Stimulated activated CD4-positive, alpha-beta T cell treated with anti-CD3 and anti-CD28 coated beads, Interleukin-12 subunit alpha, Interleukin-12 subunit beta, amount 100 ng/mL, for 48 hours (primary cell): Measurements from ENCODE around the gene PLEKHG1.

Experiments
- DNase-seq, 3 donors: peaks; one replicate each; pipeline ENCODE4 v3.0.0-alpha.2; 2020; ENCODE audit warnings: low read depth in 2 of 3, low spot score in 1 of 3

Gene PLEKHG1

DNA sequence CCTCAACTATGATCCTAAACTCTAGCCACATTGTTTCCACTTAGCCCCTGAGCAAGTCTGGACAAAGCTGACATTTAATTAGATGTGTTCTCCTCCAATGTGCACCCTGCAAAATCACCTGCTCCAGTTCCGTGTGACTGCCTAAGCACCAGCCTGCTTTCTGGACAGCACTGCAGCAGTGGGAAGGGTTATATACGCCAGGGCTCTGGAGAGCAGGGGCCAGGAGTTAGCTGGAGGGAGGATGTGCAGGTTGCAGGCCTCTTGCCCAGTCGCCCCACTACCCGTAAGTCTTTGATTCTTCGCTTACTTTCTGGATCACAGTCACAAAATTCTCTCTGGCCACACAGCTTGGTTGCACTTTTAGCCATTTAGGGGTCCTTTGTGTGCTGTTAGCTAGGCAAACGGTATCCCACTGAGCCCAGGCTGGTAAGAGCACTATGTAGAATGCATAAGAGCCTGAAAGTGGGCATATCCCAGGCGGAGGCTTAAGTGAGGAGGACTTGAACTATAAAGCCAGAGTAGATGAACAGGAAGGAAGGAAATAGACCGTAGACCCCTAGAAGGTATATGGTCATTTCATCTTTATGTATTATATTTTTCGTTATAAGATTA, 10.7 kb upstream of the PLEKHG1 start:
- no peak for DNase-seq

DNA sequence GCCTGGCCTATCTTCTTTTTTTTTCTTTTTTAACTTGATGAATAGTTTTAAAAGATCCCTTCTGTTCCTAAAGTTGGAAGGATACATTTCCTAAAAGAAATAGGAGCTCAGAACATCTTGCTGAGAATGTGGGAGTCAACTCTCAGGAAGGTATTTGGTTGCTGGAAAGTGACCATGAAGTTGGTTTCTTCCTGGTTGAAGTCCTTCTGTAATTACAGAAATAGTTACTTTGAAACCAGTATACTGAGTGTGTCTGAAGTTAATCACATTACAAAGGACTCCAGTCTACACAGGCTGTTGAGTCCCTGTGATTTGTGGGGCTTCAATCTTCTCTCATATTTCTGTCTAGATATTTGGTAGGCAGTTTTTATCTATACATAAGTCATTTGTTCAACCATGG, 9.8 kb upstream of the PLEKHG1 start:
- DNase-seq, result no peak

DNA sequence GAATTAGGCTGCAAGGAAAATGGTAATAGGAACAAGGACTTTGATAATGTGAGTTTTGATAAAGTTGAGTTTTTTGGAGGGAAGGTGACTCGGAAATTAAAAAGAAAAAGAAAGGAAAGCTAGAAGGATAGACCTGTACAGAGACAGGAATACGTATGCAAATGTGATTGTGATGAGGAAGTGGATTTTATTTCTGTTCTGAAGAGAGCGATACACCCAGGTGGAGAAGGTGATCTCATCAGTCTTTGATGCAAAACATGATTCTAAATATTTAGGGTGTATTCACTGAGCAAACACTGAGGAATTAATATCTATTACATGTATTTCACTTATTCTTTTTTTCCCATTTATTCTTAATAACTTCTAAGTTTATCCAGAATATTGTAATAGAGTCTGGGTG, 9.2 kb upstream of the PLEKHG1 start:
- DNase-seq, result no peak

DNA sequence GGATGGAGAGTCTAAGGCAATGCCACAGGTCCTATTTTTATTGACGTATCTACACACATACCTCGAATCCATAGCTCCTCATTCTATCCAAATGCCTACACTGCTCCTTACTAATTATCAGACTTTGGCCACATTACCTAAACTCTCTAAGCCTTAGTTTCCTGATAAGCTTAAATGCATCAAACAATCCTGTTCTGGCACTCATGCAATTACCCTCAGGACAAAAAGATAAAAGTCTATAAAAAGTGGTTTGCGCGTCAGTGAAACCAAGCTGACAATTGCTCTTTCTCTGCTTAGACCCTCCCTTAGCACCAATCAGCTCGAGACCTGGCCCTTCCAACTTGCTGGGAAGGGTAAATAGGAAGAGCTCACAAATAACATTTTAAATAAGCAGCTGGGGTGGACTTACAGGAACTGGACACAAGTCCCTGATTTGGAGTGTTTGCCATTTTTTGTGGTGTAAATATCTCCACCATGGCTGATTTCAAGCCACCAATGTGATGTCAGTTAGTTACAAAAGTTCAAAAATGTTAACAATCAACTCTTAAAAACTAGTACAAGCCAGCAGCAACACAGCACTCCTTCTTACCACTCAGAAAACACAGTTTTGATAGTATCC, 7.2 kb upstream of the PLEKHG1 start:
- no peak for DNase-seq

DNA sequence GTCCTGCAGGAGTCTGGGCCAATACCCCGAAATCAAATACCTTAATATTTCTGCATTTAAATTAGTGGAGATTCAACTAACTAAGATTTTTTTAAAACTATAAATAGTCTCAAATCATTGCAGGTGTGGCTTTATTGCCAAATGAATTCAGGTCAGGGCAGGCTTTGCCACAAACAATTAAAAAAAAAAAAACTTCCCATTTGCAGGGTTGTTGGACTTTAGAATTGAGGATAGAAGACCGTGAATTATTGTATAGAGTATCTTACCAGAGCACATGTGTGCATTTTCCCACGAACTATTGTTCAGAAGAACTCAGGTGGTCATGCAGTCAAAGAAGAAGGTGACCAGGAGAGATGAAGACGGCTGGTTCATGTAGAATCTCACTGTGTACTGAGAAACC, 6.6 kb upstream of the PLEKHG1 start:
- no peak for DNase-seq

DNA sequence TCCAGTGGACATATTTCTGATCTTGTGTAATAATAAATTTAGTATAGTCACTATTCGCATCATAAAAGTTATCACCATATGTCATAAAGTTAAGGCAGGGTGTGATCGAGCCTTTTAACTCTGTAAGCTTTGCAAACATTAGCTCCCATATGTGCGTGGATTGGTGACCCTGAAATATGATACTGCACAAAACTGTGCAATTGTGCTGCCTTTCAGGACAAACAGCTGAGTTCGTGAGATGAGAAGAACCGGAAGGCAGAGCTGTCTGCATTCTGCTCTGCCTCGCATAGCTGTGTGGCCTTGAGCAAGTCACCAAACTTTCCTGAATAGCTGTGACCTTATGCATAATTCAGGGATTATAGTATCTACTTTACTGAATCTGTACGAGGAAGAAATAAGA, 3.2 kb upstream of the PLEKHG1 start:
- no peak for DNase-seq

DNA sequence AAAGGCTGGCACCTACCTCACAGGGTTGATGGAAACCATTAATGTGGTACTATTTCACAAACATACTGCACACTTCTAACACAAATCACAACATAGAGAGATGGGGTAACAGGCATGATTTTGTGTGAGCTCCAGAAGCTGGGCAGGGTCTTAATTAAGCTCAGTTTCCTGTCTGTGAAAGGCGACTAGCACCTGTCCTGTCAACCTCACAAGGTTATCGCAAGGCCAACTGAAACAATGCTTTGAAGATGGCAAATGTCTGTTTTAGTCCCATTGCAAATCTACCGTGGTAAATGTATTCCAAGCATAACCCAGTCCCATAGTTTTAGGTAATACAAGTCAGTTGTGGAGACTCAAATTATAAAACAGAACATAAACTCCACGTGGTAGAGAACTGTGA, 1.3 kb upstream of the PLEKHG1 start:
- no peak for DNase-seq

DNA sequence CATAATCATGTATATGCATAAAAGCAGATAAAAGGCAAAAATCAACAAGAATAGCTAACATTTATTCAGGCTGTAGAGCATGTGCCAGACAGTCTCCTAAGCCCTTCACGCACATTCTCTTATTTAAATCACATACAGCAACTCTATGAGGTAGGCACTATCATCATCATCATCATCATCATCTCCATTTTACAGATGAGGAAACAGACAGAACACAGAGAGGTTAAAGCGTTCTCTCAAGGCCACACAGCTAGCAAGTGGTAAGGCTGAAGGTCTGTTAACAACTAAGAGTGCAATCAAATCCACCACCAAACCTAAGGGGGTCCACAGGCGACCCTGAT, 857 bp upstream of the PLEKHG1 start:
- DNase-seq, result no peak

DNA sequence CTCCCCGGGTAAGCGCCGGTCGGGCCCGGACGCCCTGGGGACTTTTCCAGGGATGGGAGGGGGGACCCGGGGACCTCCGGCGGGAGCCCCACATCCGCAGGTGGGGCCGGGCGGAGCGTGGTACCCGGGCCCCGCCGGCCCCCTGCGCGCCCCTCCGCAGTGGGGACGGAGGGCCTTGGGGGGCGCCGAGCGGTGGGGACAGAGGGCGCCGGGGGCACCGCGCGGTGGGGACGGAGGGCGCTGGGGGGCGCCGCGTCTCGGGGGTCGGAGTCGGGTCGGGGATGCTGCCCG, 270 bp downstream of the PLEKHG1 start:
- no peak for DNase-seq

DNA sequence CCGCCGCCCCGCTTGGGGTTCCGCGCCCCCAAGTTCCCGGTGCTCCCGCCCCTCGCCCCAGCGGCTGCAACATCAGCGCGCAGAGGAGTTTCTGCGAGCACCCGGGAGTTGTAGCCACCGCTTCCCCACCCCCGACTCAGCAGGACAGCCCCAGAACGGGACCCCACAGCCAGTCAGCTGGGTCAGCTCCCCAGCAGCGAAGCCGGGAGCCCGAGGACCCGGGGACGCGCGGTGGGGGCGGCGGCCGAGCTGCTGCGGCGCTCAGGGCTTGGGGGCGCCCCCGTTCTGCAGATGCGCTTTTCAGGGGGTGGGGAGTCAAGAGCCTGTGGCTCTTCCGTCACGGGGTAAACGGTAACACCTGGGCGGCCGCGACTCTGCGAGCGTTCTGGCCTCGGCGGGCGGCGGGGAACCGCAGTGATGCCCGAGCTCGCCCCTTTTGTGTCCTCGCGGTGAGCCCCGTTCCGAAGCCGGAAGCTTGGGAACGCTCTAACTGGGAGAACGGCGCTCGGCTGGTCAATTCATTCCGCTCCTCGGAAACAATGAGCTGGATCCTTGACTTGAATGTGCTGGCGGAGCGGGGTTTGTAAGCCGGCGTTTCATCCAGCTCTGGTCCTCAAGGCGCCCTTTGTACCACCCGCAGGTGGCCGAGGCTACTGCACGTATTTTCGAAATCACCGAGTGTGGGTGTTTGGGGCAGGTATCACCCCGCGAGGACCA, 774 bp downstream of the PLEKHG1 start:
- peak; percentile 61 to 68 (median 67) for DNase-seq

DNA sequence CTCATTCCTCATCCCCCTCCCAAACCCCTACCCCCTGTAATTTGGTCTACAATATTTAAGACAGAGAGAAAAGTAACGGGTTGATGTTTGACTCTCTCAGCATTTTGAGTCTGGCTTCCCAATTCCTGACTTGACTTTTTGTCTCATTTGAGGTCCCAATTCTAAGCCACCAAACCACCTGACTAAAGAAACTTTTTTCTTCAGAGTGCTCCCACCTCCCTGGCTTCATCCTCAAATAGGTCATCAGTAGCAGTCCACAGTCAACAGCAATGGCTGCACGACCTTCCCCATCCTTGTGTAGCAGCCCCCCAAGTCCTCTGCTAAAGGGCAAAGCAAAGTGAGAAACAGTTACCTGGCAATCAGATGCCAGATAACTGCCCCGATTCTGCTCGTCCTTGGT, 1.8 kb downstream of the PLEKHG1 start:
- DNase-seq, result no peak

DNA sequence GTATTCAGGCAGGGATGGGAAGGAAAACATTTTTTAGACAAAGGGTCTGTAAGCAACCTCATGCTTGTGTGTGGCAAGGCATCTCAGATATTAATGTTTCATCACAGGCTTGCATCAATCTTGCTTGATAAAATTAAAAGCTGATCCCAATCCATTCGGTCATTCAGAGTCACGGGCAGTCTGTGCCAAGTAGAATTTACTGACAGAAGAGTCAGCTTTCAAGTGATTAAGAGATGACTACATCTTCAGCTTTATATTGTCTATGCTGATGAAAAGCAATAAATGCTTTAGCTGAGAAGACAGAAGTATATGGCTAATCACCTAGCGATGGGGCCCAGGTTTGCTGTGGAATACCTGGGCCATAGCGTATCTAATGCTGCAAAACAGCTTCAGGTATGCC, 3.5 kb downstream of the PLEKHG1 start:
- no peak for DNase-seq

DNA sequence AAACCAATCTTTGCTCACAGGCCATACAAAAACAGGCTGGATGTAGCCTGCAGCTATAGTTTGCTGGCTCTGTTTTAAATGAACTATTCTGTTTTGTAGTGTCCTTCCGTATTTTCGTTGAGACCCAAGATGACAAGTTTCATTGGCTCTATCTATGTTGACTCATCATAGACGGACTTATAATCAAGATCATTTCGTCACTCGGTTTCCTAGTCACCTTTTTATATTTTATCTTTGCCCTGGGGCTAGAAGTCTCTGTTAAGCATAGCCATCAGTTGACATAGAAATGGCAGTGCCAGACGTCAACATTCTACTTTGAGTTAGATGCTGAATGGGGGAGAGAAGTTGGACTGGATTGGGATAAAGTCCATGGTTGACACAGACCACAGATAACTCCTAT, 4.8 kb downstream of the PLEKHG1 start:
- no peak for DNase-seq

DNA sequence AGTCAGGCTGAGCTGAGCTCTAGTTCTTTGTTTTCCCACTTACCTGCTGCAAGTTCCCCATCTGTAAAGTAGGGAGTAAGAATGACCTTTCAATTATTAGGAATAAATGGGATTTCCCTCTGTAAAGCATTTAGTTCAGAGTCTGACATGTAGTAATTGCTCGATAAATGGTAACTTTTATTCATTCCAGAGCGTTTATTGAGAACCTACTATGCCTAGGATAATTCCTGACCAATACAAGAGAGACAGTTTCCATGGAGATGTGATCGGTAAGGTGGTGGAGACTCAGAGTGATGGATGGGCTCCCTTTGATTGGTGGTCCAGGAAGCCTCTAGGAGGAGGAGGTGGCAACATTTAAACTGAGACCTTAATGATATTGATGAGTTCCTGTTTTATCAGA, 5.6 kb downstream of the PLEKHG1 start:
- no peak for DNase-seq

DNA sequence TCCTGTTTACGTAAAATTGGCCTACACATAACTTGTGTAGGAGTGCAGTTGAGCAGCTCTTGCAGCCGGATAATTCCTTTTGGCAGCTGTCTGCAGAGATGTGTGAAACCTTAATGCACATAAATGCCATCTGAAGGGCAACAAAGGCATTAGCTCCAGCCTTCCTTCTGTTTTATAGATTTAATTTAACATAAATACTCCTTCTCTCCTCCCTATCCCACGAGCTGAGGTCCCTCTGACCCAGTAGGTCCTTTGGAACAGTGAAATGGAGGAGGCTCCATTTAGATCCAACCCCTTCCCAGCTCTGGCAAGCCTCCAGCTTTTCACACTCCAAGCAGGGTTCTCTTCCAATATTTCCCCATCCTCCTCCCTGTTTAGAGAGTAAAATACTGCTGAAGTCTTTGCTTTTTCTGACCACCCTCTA, 6.5 kb downstream of the PLEKHG1 start:
- no peak for DNase-seq

DNA sequence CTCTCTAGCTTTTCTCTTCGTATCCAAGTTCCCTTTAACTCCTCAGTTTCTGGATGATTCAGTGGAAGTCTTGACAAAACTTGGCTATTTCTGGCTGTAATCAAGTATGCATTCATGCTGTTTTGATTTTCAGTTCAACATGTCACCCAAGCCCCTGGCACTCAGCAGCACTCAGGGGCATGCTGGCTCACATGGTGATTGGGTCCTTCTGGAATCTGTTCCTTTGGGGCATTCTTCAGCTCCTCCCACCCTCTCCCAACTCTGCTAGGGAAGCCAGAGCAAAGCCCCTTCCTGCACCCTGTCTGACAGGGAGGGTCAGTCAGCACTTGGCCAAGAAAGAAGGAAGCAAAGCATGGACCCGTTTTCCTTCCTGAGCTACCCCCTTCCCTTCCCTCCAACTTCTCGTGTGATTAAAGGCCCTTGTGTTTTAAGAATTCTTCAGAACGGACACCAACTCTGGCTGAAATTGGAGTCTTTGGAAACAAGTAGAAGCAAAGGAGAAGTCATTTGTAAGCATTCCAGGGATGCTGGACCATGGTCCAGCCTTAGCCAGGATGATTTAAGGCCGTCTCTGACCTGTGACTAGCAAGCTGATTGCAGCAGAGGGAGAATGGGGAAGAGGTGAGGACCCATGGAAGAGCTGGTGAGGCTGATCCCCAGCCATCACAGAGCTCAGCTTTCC, 7.1 kb downstream of the PLEKHG1 start:
- no peak for DNase-seq

DNA sequence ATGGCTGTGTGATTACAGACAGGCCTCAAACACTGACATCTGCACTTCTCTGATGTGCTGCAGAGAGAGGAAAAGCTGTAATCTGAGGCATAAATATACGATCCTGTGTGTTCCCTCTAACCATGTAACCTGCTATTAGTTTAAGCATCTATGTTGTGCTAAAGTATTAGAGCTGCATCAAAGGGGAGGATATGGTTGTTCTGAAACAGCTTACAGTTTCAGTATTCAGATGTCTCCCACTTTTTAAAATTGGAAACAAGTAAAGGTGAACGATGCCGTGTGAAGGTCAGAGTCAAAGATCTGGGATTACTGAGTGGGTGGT, 7.6 kb downstream of the PLEKHG1 start:
- no peak for DNase-seq

DNA sequence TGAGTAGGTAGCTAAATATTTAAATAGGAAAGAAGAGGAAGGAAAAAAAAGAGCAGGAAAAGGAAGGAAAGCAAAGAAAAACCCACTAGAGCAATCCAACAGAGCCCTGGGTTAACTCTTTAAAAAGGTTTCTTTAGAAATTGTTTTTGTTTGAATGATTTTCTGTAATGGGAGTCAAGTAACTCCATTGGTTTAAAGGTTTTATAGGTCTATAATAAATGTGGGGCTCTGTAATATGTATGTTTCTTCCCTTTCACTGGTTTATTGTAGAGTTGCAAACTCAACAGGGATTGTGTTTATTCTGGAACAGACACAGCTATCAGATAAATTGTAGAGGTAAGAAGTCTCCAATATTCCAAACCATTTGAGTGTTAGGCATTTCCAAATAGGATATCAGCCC, 10.9 kb downstream of the PLEKHG1 start:
- DNase-seq, result no peak

DNA sequence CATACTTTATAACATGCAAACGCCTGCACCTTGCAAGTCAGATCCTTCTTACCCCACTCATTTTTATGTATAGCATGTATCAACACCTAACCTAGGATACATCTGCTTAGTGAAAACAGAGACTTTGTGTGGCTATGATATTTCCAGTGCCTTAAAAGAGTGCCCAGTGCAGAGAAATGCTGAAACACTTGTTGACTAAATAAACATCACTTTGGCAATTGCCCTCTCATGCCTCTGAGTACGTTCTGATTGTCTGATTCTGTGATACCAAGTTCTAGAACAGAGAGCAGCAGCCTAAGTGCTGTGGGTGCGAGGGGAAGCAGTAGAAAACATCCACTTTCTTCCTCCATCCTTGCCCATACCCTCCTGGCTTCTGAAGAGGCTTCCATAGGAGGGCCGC, 13.6 kb downstream of the PLEKHG1 start:
- DNase-seq, result no peak

DNA sequence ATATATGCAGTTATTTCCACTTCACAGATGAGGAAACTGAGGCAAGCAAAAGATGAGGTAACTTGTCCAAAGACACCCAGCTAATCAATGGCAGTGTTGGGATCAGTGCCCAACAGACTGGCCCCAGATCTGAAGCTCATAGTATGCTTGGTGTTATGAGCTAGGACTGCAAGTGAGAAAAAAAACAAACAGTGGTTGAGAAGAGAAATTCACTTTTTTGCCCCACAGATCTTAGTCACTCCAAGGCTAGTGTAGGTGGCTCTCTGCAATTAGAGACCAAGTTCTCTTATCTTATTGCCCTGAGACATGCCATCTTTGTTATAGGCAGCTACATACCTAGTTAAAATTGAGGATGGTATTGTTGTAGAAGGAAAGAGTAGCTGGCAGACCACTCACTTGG, 16.3 kb downstream of the PLEKHG1 start:
- DNase-seq, result no peak

DNA sequence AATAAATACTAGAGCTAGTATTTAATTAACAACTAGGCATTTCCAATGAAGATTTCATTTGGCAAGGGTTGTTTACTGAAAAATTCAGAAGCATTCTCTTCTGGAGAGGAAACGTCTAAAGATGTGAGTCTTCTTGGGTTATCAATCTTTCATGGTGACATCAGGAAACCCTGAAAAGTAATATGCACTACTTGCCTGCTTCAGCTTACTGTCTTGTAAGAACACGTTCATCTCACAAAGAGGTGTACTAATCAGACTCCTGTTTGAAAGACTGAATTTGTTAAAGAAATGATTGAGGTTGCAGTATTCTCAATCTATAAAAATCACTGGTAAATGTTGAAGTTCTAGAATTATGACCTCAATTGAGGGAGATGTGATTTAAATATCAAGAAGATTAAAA, 16.9 kb downstream of the PLEKHG1 start:
- no peak for DNase-seq

DNA sequence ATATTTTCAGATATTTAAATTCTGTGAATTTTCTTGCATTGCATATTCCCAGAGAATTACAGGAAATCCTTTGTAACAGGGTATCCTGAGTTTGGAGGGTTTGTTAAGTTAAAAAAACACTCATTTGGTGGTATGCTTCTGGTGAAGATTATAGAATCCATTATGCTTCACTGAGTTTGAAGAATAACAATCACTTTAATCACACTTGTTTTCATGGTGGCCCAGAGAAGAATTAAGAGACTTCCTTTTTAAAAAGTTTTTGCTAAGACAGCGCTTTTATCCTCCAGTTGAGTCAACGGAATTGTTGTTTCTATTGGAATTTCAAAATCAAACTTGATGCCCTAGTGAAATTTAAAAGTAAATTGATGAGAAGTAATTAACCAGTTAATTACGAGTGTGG, 17.4 kb downstream of the PLEKHG1 start:
- no peak for DNase-seq
